ENCODE results near the gene LRRC8E. TPM values are rescaled to one million over a fixed set of nuclear protein-coding genes. Genes with fewer than 3 reads are reported as not detected.
"Not testable (repeated sequence)": the region's sequence is repeated elsewhere in the genome, so short reads cannot be mapped to it uniquely, and the experiment has no call there.

LRRC8E gene
- total RNA-seq, 1 donor from 2014 or later: 0.53 TPM

- DNase-seq (ENCODE audit: low read depth): no peak
Measured at GRCh38 chr19:7853770-7854128, 34.6 kb upstream of the LRRC8E start.

- DNase-seq (ENCODE audit: low read depth): no peak
Measured at GRCh38 chr19:7855426-7856108, 32.7 kb upstream of the LRRC8E start.

- no peak for DNase-seq (ENCODE audit: low read depth)
Measured at GRCh38 chr19:7856109-7856591, 32.2 kb upstream of the LRRC8E start.

GRCh38 chr19:7856679-7857663 lies 31.3 kb upstream of the LRRC8E start:
- DNase-seq (ENCODE audit: low read depth): no peak

- no peak for DNase-seq (ENCODE audit: low read depth)
Measured at GRCh38 chr19:7857727-7858108, 30.6 kb upstream of the LRRC8E start.

- no peak for DNase-seq (ENCODE audit: low read depth)
Measured at GRCh38 chr19:7858109-7858770, 30.1 kb upstream of the LRRC8E start.

- DNase-seq (ENCODE audit: low read depth): not testable (repeated sequence)
Measured at GRCh38 chr19:7859087-7859486, 29.2 kb upstream of the LRRC8E start.

GRCh38 chr19:7859831-7860713 lies 28.2 kb upstream of the LRRC8E start:
- no peak for DNase-seq (ENCODE audit: low read depth)

GRCh38 chr19:7860714-7861618 lies 27.3 kb upstream of the LRRC8E start:
- DNase-seq (ENCODE audit: low read depth): no peak

- DNase-seq (ENCODE audit: low read depth): no peak
Measured at GRCh38 chr19:7861619-7862412, 26.5 kb upstream of the LRRC8E start.

- no peak for DNase-seq (ENCODE audit: low read depth)
Measured at GRCh38 chr19:7862413-7862951, 25.8 kb upstream of the LRRC8E start.

GRCh38 chr19:7863157-7863970 lies 24.9 kb upstream of the LRRC8E start:
- DNase-seq (ENCODE audit: low read depth): no peak

GRCh38 chr19:7863971-7864689 lies 24.2 kb upstream of the LRRC8E start:
- no peak for DNase-seq (ENCODE audit: low read depth)

GRCh38 chr19:7864690-7865074 lies 23.6 kb upstream of the LRRC8E start:
- no peak for DNase-seq (ENCODE audit: low read depth)

- no peak for DNase-seq (ENCODE audit: low read depth)
Measured at GRCh38 chr19:7865262-7865911, 22.9 kb upstream of the LRRC8E start.

GRCh38 chr19:7866399-7867091 lies 21.8 kb upstream of the LRRC8E start:
- DNase-seq (ENCODE audit: low read depth): no peak
